ENCODE results near the gene SPG7.

Gene SPG7

DNA sequence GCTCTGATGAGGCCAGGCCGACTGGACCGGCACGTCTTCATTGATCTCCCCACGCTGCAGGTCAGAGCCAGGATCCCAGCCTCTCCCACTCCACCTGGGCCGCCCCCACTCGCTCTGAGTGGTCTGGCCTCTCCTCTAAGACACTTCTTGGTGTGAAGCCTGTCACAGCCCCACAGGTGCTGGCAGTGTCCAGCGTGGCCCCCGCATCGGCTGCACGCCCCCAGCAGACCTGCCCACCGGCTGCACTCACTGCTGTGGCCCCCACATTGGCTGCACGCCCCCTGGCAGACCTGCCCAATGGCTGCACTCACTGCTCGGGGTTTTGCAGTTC is 36.5 kb downstream of the SPG7 start:
- TF ChIP-seq SPI1 (IDR thresholded peaks at IDR 0.05; ENCODE audit: borderline replicate concordance, low read depth) (no peak), GABPA (IDR thresholded peaks at IDR 0.05; ENCODE audit: low read depth) (no peak), POLR2AphosphoS5 (IDR thresholded peaks at IDR 0.05; ENCODE audit: low read depth) (no peak)
- TF ChIP-seq, protein P1, sequence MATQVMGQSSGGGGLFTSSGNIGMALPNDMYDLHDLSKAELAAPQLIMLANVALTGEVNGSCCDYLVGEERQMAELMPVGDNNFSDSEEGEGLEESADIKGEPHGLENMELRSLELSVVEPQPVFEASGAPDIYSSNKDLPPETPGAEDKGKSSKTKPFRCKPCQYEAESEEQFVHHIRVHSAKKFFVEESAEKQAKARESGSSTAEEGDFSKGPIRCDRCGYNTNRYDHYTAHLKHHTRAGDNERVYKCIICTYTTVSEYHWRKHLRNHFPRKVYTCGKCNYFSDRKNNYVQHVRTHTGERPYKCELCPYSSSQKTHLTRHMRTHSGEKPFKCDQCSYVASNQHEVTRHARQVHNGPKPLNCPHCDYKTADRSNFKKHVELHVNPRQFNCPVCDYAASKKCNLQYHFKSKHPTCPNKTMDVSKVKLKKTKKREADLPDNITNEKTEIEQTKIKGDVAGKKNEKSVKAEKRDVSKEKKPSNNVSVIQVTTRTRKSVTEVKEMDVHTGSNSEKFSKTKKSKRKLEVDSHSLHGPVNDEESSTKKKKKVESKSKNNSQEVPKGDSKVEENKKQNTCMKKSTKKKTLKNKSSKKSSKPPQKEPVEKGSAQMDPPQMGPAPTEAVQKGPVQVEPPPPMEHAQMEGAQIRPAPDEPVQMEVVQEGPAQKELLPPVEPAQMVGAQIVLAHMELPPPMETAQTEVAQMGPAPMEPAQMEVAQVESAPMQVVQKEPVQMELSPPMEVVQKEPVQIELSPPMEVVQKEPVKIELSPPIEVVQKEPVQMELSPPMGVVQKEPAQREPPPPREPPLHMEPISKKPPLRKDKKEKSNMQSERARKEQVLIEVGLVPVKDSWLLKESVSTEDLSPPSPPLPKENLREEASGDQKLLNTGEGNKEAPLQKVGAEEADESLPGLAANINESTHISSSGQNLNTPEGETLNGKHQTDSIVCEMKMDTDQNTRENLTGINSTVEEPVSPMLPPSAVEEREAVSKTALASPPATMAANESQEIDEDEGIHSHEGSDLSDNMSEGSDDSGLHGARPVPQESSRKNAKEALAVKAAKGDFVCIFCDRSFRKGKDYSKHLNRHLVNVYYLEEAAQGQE (IDR thresholded peaks at IDR 0.05; ENCODE audit: insufficient replicate concordance, low read depth): no peak
- TF ChIP-seq, protein P2, sequence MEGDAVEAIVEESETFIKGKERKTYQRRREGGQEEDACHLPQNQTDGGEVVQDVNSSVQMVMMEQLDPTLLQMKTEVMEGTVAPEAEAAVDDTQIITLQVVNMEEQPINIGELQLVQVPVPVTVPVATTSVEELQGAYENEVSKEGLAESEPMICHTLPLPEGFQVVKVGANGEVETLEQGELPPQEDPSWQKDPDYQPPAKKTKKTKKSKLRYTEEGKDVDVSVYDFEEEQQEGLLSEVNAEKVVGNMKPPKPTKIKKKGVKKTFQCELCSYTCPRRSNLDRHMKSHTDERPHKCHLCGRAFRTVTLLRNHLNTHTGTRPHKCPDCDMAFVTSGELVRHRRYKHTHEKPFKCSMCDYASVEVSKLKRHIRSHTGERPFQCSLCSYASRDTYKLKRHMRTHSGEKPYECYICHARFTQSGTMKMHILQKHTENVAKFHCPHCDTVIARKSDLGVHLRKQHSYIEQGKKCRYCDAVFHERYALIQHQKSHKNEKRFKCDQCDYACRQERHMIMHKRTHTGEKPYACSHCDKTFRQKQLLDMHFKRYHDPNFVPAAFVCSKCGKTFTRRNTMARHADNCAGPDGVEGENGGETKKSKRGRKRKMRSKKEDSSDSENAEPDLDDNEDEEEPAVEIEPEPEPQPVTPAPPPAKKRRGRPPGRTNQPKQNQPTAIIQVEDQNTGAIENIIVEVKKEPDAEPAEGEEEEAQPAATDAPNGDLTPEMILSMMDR (IDR thresholded peaks at IDR 0.05; ENCODE audit: insufficient read depth, low read length): no peak
- H3K27ac ChIP-seq (replicated peaks): no peak overlapping the region
- DNase-seq (ENCODE audit: low read depth in 1 of 2, low spot score in 1 of 2): no peak

DNA sequence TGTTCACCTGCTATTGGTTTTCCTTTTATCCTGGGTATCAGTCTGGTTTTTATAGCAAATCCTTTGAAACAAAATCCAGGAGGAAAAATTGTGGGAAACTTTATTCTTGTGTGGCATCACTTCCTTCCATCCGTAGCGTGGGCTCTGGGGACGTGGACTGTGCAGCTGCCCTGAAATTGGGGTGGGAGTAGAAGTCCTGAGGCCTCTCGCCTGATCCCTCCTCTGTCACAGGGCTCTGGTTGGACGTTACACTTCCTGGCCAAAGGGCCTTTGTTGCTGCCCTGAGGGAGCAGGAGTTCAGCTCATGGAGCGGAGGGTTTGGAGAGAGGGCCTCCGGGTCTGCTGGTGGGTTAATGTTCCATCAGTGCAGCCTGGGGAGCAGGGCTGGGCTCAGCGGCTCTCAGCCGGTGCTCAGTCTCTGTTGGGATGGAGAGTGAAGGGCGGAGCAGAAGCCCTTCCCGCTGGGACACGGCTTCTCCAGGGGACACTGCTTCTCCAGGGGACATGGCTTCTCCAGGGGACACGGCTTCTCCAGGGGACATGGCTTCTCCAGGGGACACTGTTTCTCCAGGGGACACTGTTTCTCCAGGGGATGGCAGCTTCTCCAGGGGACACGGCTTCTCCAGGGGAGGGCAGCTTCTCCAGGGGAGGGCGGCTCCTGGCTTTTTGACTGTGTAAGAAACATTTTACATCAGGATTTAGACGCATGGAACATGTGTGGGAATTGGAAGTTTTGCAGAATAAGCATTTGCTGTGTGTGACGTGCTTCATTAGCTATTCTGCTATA is 37.0 kb downstream of the SPG7 start:
- no peak for DNase-seq (ENCODE audit: low read depth in 1 of 2, low spot score in 1 of 2)
- TF ChIP-seq, protein P2 (IDR thresholded peaks at IDR 0.05; ENCODE audit: insufficient read depth, low read length): no peak
- no peak for TF ChIP-seq GABPA (IDR thresholded peaks at IDR 0.05; ENCODE audit: low read depth)
- TF ChIP-seq, protein P1 (IDR thresholded peaks at IDR 0.05; ENCODE audit: insufficient replicate concordance, low read depth): no peak
- TF ChIP-seq POLR2AphosphoS5 (IDR thresholded peaks at IDR 0.05; ENCODE audit: low read depth): no peak
- no peak for TF ChIP-seq SPI1 (IDR thresholded peaks at IDR 0.05; ENCODE audit: borderline replicate concordance, low read depth)
- no peak overlapping the region for H3K27ac ChIP-seq (replicated peaks)
- H3K4me3 ChIP-seq (replicated peaks; ENCODE audit: insufficient read depth, low read length): no peak overlapping the region
- H3K27me3 ChIP-seq (ENCODE audit: insufficient read depth, poor library complexity, severe bottlenecking): no peaks in the 10 kb centered on the region

More for the DNA sequence above, 36.5 kb downstream of the SPG7 start:
- no peaks in the 10 kb centered on the region for H3K27me3 ChIP-seq (ENCODE audit: insufficient read depth, poor library complexity, severe bottlenecking)
- no peak overlapping the region for H3K4me3 ChIP-seq (replicated peaks; ENCODE audit: insufficient read depth, low read length)

DNA sequence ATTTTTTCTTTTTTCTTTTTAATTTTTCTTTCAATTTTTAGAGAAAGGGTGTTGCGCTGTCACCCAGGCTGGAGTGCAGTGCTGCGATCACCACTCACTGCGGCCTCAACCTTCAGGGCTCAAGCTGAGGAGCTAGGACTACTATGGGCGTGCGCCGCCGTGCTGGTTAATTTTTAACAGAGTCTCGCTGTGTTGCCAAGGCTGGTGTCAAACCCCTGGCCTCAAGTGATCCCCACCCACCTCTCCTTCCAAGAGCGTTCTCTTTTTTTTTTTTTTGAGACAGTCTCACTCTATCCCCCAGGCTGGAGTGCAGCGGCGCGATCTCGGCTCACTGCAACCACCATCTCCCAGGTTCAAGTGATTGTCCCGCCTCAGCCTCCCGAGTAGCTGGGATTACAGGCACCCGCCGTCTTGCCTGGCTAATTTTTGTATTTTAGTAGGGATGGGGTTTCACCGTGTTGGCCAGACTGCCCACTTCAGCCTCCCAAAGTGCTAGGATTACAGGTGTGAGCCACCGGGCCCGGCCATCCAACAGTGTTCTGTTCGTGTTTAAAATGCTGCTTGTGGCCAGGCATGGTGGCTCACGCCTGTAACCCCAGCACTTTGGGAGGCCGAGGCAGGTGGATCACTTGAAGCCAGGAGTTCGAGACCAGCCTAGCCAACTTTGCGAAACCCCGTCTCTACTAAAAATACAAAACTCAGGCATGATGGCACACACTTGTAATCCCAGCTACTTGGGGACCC is 37.8 kb downstream of the SPG7 start:
- TF ChIP-seq POLR2AphosphoS5 (IDR thresholded peaks at IDR 0.05; ENCODE audit: low read depth) (no peak), GABPA (IDR thresholded peaks at IDR 0.05; ENCODE audit: low read depth) (no peak), SPI1 (IDR thresholded peaks at IDR 0.05; ENCODE audit: borderline replicate concordance, low read depth) (no peak)
- TF ChIP-seq, protein P2 (IDR thresholded peaks at IDR 0.05; ENCODE audit: insufficient read depth, low read length): no peak
- TF ChIP-seq, protein P1 (IDR thresholded peaks at IDR 0.05; ENCODE audit: insufficient replicate concordance, low read depth): no peak
- H3K27ac ChIP-seq (replicated peaks): no peak overlapping the region
- H3K27me3 ChIP-seq (ENCODE audit: insufficient read depth, poor library complexity, severe bottlenecking): no peaks in the 10 kb centered on the region
- DNase-seq (ENCODE audit: low read depth in 1 of 2, low spot score in 1 of 2): no peak
- no peak overlapping the region for H3K4me3 ChIP-seq (replicated peaks; ENCODE audit: insufficient read depth, low read length)

All from HL-60 (cell line).